HG02759 (cell line): ENCODE results near the gene DEFB119.
"Not testable (repeated sequence)": the region's sequence is repeated elsewhere in the genome, so short reads cannot be mapped to it uniquely, and the experiment has no call there.

ENCODE experiments used
- ATAC-seq: cut with Tn5 transposase; IDR thresholded peaks from one replicate; pipeline ENCODE4 v1.9.1; 2021; ENCODE audit warnings: mild to moderate bottlenecking, moderate library complexity; ENCODE audit not compliant: unreplicated experiment

Gene DEFB119, protein sequence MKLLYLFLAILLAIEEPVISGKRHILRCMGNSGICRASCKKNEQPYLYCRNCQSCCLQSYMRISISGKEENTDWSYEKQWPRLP

DNA sequence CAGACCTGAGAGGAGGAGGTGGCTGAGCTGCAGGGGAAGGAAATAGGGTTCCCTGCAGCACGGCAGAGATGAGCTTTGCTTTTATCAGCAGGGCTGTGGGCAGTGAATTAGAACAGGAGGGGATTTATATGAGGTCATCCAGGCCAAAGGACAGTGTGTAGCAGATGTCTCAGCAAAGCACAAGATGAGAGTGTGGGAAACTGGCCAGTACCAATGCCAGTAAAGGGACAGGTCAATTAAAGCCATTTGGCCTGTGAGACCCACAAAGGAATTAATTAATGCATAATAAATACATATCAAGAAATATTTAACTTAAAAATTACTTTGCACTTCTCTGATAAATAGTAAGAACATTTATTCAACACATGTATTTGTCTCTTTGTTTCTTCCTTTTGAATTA is at the start of gene DEFB119:
Gene DEFB119, minus strand, starts transcription at position 101 of the 400 bp plus-strand sequence. CDS start 107 bp downstream, outside the sequence.
- ATAC-seq, result no peak

DNA sequence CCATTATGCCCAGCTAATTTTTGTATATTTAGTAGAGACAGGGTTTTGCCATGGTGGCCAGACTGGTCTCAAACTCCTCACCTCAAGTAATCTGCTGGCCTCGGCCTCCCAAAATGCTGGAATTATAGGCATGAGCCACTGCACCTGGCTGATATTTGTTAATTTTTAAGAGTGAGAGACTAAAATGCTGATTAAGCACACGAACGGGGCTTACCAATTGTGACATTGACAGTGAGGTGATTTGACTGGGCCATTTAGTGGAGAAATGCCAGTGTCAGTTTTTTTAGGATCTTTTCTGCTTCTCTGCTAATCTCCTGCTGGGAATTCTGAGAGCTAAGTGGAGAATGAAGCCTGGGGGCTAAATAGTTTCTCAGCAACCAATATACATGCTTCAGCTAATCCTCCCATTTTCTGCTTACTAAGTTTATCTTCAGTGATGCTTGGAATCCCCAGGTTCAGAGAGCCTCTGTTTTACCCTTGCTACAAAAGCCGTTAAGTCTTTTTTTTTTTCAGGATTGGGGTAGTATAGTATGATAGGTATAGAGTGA is 40.3 kb upstream of the DEFB119 start:
- ATAC-seq, result no peak

DNA sequence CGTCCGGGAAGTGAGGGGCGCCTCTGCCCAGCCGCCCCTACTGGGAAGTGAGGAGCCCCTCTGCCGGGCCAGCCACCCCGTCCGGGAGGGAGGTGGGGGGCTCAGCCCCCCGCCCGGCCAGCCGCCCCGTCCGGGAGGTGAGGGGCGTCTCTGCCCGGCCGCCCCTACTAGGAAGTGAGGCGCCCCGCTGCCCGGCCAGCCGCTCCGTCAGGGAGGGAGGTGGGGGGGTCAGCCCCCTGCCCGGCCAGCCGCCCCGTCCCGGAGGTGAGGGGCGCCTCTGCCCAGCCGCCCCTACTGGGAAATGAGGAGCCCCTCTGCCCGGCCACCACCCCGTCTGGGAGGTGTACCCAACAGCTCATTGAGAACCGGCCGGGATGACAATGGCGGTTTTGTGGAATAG is 37.2 kb upstream of the DEFB119 start:
- not testable (repeated sequence) for ATAC-seq

DNA sequence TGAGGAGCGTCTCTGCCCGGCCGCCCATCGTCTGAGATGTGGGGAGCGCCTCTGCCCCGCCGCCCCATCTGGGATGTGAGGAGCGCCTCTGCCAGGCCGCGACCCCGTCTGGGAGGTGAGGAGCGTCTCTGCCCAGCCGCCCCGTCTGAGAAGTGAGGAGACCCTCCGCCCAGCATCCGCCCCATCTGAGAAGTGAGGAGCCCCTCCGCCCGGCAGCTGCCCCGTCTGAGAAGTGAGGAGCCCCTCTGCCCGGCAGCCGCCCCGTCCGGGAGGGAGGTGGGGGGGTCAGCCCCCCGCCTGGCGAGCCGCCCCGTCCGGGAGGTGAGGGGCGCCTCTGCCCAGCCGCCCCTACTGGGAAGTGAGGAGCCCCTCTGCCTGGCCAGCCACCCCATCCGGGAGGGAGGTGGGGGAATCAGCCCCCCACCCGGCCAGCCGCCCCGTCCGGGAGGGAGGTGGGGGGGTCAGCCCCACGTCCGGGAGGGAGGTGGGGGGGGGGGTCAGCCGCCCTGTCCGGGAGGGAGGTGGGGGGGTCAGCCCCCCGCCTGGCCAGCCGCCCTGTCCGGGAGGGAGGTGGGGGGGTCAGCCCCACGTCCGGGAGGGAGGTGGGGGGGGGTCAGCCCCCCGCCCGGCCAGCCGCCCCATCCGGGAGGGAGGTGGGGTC is 36.6 kb upstream of the DEFB119 start:
- not testable (repeated sequence) for ATAC-seq

DNA sequence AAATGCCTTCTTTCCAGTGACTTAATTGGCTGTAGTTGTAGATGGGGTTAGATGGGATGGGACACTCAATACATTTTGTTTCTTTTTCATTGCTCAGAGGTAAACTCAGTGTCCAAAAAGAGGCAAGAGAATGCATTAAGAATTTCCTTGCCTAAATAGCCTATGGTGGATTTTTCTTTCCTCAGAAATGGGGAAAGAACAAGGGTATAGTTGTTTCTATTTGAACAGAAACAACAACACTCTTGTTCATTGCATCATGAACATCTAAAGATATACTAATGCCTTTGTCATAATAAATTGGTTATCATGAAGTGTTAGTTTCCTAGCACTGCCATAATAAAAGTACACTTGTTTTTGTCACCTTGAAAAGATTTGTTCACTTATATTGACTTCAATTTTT is 35.4 kb upstream of the DEFB119 start:
- ATAC-seq, result no peak

DNA sequence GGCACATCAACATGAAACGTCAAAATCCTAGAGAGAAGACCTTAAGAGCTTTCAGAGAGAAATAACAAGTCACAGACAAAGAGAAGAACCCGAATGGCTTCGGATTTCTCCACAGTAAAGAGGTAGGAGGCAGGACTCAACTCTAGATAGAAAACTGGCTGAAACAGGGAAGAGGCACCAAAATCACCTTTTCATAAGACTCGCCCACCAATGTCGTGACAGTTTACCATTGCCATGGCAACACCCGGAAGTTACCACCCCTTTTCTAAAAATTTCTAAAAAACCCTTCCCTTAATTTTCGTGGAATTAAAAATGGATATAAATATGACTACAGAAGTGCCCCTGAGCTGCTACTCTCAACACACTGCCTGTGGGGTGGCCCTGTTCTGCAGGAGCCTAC is 27.9 kb upstream of the DEFB119 start:
- no peak for ATAC-seq

DNA sequence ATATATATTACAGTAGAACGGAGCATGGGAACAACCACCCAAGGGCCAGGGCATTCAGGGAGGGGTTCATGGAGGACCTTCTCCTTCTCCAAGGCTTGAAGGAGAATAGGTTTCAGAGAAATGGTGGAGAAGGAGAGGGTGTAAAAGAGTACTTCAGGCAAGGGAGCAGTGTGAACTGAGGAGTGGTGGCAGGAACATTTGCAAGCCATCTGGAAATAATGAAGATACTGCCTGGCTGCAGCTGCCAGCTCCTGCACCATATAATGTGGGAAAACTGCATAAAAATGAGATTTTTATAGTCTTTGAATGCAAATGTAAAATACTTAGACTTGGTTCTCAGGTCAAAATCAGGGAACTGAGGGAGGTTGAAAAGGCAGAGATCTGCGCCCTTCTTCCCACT is 25.3 kb upstream of the DEFB119 start:
- ATAC-seq, result no peak

DNA sequence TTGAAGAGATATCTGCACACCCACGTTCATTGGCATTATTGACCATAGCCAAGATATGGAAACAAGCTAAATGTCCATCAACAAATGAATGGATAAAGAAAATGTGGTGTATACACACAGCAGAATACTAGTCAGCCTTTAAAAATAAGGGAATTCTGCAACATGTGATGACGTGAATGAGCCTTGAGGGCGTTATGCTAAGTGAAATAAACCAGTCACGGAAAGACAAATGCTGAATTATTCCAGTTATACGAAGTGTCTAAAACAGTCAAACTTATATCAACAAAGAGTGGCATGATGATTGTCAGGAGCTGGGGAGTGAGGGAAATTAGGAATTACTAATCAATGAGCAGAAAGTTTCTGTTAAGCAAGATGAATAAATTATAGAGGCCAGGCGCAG is 24.0 kb upstream of the DEFB119 start:
- ATAC-seq, result no peak

DNA sequence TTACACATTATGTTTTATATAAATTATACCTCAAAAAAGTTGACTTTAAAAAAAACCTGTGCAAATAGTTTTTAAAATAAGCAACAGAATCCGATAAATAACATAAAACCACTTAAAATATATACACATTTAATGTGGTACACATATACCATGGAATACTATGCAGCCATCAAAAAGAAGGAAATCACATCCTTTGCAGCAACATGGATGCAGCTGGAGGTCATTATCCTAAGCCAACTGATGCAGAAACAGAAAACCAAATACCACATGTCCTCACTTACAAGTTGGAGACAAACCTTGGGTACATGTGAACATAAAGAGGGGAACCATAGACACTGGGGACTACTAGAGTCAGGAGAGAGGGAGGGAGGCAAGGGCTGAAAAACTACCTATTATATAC is 19.6 kb upstream of the DEFB119 start:
- ATAC-seq, result no peak

DNA sequence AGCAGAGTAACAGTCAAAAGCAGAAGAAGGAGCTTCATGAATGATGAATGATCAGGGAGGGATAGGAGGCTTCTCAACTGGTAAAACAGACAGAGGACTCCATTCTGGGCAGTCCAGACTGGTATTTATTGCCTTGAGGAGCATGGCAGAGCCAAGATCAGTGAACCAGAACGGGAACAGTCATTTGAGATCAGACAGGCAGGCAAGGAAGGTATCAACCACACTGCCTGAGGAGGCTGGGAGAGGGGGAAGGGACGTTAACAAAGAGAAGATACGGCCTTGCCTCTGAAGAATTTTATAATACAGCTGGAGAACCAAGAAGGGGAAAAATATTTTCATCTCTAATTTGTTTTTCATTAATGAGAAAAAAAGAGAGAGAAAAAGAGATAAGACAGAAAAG is 15.7 kb upstream of the DEFB119 start, which contains the start of gene DEFB121:
Gene DEFB121, minus strand, starts transcription at position 101 of the 400 bp plus-strand sequence. Its CDS starts 63 bp downstream, at position 38.
- no peak for ATAC-seq

DNA sequence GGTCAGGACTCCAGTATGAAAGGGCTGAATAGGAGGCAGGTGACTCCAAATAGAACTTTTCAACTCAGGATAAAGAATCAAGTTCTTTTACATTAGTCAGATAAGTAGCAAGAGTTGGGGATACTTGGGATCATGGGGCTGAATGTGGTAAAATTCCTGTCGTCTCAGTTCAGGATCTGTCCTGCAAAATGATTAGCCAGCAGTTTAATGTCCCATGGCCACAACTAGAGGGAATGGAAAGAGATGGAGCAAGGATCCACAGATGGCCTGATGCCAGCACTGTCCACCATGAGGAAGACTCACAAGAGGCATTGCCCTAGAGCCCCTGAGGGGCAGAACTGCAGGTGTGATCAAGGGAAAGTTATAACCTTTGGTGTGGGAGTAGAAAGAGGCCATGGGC is 13.5 kb upstream of the DEFB119 start:
- no peak for ATAC-seq

DNA sequence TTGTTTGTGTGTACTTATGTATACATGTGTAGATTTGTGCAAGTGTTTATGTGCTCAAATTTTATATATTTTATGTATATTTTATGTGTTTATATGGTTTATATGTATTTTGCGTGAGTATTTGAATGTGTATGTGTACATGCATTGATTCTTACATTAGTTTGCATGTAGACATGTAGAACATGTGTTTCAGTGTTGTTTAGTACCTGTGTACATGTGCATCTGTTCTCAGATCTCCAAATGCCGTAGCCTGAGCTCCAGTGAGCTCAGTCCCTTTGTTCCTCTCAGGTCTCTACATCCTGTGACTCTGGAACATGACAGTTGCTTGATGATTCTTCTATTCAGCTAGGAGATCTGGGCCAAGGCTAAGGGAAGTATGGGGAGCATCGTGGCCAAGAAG is 4.5 kb upstream of the DEFB119 start:
- no peak for ATAC-seq

DNA sequence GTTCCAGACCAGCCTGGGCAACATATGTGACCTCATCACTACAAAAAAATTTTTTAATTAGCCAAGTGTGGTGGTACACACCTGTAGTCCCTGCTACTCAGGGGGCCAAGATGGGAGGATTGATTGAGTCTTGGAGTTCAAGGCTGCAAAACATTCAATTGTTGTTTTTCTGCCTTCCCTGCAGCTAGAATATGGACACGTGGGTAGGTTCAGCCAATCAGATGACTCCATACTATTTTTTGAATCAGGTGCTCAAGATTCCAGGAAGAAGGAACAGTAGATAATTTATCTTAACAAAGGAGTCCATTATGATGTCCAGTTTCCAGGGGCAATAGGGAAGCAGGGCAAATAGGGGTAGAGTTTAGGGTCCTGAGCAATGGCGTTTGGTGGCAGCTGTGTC is 2.4 kb upstream of the DEFB119 start:
- ATAC-seq, result no peak

DNA sequence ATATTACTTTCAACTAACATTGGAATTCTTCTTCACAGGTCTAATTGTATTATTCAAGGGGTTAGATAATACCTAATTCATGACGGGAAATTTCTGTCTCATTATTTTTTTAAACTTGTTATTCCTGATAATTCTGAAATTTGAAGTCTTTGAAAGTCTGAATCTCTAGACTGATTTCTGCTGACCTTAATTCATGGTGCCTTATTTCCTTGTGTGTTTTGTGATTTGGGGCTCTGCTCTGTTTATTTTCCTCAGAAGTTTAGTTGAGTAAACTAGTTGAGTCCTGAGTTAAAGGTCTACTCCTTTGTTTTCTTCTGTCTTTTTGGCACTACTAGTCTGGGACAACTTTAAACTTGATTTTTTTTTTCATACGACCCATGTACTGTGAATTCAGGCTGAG is 16.0 kb downstream of the DEFB119 start:
- ATAC-seq, result no peak

DNA sequence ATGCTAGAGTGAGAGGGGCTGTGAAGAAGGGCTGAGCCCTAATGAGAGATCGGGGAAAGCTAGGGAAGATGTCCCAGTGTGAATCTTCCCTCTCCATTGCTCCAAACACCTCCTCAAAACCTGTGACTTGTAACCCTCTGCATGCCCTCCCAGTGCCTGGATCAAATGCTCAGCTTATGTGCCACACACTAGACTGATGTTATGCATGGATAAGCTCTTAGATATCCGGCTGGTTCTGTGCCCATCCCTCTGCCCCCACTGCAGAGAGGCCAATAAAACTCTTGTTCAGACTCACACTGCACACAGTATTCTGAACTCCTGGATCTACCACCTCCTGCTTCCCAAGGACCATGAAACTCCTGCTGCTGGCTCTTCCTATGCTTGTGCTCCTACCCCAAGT is 22.1 kb downstream of the DEFB119 start, which contains the start of gene DEFB118:
Gene DEFB118, plus strand, starts transcription at position 301 of the 400 bp plus-strand sequence. Its CDS starts 50 bp downstream, at position 351.
- no peak for ATAC-seq

DNA sequence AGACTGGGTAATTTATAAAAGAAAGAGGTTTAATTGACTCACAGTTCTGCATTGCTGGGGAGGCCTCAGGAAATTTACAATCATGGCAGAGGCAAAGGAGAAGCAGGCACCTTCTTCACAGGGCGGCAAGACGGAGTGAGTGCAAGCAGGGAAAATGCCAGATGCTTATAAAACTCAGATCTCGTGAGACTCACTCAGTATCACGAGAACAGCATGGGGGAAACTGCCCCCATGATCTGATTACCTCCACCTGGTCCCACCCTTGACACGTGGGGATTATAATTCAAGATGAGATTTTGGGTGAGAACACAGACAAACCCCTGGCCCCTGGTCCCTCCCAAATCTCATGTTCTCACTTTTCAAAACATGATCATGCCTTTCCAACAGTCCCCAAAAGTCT is 26.1 kb downstream of the DEFB119 start:
- ATAC-seq, result not testable (repeated sequence)

DNA sequence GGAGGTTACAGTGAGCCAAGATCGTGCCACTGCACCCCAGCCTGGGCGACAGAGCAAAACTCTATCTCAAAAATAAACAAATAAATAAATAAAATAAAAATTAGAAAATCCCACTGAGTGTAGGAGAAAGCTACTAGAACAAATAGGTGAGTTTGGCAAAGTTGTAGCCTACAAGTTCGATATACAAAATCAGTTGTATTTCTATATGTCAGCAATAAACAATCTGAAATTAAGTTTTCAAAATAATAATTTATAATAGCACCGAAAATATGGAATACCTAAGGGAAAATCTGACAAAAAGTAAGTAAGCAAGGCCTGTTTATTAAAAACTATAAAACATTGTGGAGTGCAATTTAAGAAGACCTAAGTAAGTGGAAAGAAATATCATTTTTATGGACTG is 27.1 kb downstream of the DEFB119 start:
- no peak for ATAC-seq

DNA sequence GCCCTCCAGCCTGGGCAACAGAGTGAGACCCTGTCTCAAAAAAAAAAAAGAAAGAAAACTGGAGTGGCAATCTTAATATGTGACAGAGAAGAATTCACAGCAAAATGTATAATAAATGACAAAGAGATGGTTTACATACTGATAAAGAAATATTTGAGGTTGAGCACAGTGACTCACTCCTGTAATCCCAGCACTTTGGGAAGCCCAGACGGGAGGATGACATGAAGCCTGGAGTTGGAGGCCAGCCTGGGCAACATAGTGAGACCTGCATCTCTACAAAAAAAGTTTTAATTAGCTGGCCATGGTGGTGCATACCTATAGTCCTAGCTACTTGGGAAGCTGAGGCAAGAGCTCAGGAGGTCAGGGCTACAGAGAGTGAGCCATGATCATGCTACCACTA is 34.4 kb downstream of the DEFB119 start:
- no peak for ATAC-seq

DNA sequence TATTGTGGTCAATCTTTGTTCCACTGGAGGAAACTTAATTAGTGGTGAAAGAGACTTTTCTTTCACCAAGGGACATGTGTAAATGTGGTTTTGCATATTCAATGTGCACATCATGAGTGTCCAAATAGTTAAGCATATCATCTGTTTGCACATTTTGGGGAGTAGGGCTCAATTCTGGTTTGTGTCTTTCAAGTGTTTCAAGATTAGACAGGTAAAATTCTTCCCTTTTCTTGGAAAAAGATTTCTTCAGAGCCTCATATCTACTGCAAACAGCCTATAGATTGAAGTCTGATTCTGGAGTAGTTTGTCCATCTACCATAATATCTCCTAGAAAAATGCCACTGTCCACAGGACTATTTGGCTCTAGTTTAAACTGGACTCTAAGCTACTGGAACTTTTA is 48.9 kb downstream of the DEFB119 start:
- no peak for ATAC-seq

DNA sequence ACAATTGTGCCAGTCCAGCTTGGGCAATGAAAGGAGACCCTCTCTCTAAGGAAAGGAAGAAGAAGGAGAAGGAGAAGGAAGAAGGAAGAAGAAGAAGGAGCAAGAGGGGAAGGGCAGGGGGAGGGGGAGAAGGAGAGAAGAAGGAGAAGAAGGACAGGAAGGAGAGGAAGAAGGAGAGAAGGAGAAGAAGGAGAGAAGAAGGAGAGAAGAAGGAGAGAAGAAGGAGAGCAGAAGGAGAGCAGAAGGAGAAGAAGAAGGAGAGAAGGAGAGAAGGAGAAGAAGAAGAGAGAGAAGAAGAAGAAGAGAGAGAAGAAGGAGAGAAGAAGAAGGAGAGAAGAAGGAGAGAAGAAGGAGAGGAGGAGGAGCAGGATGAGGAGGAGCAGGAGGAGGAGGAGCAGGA is 59.5 kb downstream of the DEFB119 start:
- no peak for ATAC-seq
